NCI-H1105 (cell line): Measurements from ENCODE around the gene PCOLCE2.

Experiments used
- DNase-seq: peaks from one replicate; lab custom pipeline; 2025; lab: John Stamatoyannopoulos, UW

Gene PCOLCE2

GRCh38 chr3:142888481-142889211, at the start of gene PCOLCE2:
Gene PCOLCE2, minus strand, starts transcription at chr3:142889083. Its CDS starts 187 bp downstream, at chr3:142888896.
- peak; percentile 78 for DNase-seq

DNA sequence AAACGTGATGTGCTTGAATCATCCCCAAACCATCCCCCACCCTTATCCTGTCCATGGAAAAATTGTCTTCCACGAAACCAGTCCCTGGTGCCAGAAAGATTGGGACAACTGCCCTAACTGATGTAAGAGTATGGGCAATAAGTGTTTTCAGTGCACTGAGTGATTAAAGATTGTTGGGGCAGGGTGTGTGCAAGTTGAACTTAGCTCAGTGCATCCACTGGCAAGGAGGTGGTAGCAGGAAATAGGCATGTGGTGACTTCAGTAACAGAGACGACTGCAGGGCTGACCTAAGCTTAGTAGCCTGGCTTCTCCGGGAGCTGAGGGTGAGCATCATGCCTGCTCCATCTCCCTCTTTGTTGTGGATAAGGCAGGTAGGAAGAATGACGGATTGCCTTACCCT, 47.1 kb upstream of the PCOLCE2 start:
- DNase-seq: no peak

GRCh38 chr3:142934887-142935269, 46.0 kb upstream of the PCOLCE2 start:
- DNase-seq: no peak

- DNase-seq: no peak
Measured at GRCh38 chr3:142934128-142934886, 45.4 kb upstream of the PCOLCE2 start.

- no peak for DNase-seq
Measured at GRCh38 chr3:142931222-142931621, 42.3 kb upstream of the PCOLCE2 start.

GRCh38 chr3:142930463-142930862, 41.6 kb upstream of the PCOLCE2 start:
- DNase-seq: no peak

- DNase-seq: no peak
Measured at GRCh38 chr3:142929890-142930289, 41.0 kb upstream of the PCOLCE2 start.

GRCh38 chr3:142929109-142929508, 40.2 kb upstream of the PCOLCE2 start:
- no peak for DNase-seq

DNA sequence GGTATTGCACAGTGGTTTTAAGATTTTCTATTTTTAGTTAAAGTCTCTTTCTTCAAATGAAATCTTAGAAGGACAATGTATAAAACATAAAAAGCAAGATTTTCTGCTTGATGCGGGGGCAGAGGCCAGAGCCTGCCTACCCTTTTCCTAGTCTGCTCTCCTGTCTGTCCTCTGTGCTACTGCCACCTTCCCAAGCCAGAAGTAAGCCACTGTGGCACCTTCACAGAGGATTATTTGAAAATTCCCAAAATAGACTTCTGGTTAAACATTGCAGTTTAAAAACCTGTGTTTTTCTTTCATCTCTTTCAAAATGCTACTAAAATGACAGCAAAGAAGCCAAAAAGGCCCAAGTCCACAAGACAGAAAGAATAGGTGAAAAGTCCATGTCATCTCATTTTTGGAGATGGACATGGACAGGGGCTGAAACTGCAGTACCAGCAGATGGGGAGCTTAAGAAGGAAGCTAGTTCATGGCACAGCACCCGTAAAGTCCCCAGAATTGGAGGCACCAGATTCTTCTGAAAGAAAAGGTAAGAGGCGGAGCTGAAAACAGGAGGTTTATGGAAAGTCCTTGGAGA, 37.6 kb upstream of the PCOLCE2 start:
- DNase-seq: no peak

DNA sequence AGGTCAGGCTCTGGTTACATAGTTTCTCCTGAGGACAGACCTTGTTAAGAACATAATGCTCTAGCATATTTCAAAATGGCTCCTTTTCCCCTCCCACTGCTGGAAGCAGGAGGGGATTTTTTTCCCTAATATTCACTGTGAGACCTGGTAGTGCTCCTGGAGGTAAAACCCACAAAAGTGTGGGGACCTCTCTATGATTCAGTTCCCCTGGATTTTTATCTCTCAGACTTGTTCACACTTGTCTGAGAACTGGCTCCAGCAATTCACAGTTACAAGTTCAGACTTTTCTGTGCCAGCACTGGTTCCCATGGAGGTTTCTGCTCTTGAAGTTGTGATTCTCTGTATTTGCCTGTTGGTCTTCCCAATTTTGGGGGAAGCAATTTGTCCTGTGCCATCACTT, 36.3 kb upstream of the PCOLCE2 start:
- no peak for DNase-seq

- no peak for DNase-seq
Measured at GRCh38 chr3:142923694-142924093, 34.8 kb upstream of the PCOLCE2 start.

DNA sequence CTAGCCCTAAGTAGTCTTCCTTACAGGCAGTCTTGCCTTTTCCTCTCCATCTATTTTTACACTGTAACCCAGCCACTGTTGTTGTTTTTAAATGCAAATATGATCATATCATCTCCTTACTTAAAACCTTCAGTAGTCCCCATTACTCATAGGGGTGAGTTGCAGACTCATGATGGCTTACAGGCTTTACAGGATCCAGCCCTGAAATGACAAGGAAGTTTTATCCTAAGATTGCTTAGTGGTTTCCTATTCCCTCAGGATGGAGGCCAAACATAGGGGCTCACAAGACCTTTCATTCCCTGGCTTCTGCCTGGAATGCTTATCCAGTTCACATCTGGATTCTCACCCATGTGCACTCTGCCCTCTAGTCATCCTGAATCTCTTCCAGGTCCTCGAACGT, 27.7 kb upstream of the PCOLCE2 start:
- no peak for DNase-seq

DNA sequence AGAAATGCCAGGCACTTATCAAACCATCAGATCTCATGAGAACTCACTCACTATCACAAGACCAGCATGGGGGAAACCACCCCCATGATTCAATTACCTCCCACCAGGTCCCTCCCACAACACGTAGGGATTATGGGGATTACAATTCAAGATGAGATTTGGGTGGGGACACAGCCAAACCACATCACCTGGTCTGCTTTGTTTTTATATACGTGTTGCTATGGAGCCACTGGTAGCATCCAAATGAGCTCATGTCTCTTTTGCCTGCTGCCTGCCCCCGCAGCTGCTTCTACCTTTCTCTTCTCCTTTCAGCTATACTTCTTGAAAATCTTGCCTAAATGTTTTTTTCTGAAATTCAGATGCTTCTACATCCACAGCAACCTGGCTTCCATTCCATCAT, 26.8 kb upstream of the PCOLCE2 start:
- DNase-seq: no peak

DNA sequence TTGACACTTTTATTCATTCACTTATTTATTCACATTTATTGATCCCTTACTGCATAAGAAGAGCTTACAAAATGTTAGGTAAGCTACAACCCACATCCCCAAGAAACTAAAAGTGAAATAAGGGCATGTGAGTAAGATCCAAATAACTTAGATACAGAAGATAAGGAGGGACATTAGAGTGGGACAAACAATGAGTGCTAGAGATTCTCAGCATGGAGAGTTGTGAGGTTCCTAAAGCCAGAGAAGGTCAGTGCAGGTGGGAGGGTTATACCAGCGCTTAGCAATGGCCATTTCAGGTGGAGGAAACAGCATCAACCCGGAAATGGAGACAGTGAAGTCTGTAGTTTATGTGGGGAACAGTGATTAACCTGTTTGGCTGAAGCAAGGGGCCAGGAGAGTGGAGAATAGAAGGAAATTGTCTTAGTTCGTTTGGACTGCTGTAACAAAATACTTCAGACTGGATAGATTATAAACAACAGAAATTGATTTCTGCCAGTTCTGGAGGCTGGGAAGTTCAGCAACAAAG, 25.5 kb upstream of the PCOLCE2 start:
- no peak for DNase-seq

DNA sequence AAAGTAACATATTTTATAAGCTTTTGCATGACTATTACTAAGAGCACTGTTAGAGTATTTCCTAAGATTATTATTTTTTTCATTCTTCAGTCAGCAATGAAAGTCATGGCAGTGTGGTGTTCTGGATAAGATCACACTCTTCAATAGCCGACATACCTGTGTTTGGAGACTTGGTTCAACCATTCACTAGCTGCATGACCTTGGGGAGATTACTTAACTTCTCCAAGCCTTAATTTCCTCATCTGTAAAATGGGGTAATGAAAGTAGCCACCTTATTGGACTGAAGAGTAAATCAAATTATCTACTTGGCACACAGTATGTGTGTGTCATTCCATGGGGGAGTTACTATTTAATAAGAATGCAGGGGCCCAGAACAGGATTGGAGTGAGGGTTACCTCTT, 24.5 kb upstream of the PCOLCE2 start:
- DNase-seq: no peak

- no peak for DNase-seq
Measured at GRCh38 chr3:142912402-142913172, 23.7 kb upstream of the PCOLCE2 start.

DNA sequence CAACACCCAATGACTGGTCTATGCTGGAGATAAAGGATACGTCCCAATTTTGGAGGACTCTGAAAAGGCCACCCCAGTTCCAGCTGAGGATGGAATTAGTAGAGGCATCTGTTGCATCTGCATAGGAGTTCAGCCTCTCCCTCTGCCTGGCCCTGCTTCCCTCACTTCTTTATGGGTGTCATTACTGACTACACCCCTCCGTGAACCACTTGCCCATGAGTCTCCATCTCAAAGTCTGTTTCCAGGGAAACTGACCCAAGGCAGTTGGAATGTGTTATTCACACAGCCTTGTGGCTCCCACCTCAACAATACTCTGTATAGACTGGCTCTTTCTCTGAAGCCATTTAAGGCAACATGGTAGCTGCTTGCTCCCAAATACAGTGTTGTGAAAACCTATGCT, 21.4 kb upstream of the PCOLCE2 start:
- no peak for DNase-seq

GRCh38 chr3:142909282-142909681, 20.4 kb upstream of the PCOLCE2 start:
- DNase-seq: no peak

DNA sequence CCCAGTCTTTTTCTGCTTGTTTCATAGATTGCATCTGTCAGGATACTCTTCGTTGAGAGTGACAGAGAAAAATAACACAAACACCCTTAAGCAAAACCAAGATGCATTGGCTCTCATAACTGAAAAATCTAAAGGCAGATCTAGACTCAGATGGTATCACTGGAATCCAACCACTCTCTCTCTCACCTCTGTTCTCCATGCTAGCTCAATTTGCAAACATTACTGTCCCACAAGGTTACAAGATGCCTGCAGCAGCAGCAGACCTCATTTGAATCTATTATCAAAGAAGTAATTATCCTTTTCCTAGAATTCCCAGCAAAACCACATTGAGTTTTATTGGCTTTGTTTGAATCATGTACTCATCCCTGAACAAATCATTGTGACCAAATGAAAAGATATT, 19.1 kb upstream of the PCOLCE2 start:
- no peak for DNase-seq

DNA sequence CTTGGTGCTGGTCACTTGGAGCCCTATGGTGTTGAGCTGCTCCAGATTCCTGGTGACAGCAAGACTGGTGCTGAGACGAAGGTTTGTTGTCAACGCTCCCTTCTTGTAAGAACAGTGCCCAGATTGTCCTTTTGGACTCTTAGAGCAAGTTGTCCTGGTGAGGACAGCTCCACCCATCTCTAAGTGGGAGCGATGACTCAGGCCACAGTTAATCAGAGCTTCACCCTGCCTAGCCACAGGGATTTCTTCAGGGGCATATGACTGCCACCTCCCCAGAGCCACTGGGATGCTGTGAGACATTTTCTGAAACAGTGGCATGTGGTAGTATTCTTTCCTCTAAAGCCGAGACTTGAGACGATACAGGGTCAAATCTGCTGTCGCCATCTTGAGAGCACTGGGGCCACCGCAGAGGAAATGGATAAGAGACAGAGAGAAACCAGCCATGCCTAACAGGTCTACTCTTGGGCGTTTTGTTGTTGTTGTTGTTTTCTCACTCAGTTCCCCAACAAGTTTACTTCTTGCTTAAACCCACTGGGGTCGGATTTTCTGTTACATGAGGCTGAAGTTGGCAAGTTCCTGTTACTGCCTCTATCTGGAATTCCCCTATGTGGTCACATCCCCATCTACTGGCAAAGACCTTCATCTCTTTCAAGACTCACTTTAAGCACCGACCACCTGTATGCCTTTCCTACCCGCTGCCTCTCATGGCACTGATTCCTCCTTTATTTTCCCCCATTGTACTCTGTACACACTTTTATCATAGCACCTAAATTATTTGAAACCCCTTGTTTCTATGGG, 16.0 kb upstream of the PCOLCE2 start:
- DNase-seq: no peak

- DNase-seq: no peak
Measured at GRCh38 chr3:142902356-142902755, 13.5 kb upstream of the PCOLCE2 start.
